Uterus (tissue), 4 donors: ENCODE data around the gene SDK2. TPM values are rescaled to one million over a fixed set of nuclear protein-coding genes. Genes with fewer than 3 reads are reported as not detected.
A peak's percentile ranks its signal among the peaks of the same experiment; 100 is the strongest.

Experiments
- DNase-seq, 2 donors: peaks; one replicate each; pipeline ENCODE4 v3.0.0-alpha.2; 2019 to 2020
- H3K27ac ChIP-seq, 2 donors: fragments of 200-600 bp; sonication (generic); 1 replicate in 1 of 2; 2 replicates in 1 of 2; pipeline ENCODE4 v1.5.1; 2016 to 2018
- H3K27me3 ChIP-seq, 2 donors: fragments of 200-600 bp; sonication (generic); one replicate each; pipeline ENCODE4 v1.5.1; 2018 to 2019; ENCODE audit warnings: control low read depth in 1 of 2
- H3K36me3 ChIP-seq, 2 donors: fragments of 200-600 bp; sonication (generic); one replicate each; pipeline ENCODE4 v1.5.1; 2019; ENCODE audit warnings: control low read depth in 1 of 2
- H3K4me1 ChIP-seq, 2 donors: fragments of 200-600 bp; sonication (generic); one replicate each; pipeline ENCODE4 v1.5.1; 2018 to 2019; ENCODE audit warnings: control low read depth in 1 of 2
- H3K4me3 ChIP-seq, 2 donors: fragments of 200-600 bp; sonication (generic); 1 replicate in 1 of 2; 2 replicates in 1 of 2; pipeline ENCODE4 v1.5.1; 2018 to 2019; ENCODE audit warnings: mild to moderate bottlenecking in 1 of 2
- H3K9me3 ChIP-seq, 2 donors: fragments of 200-600 bp; sonication (generic); one replicate each; pipeline ENCODE4 v1.5.1; 2019; ENCODE audit warnings: control low read depth in 1 of 2
- CTCF ChIP-seq, 4 experiments: fragments of 200-600 bp in 2 of 4; fragments of 450-650 bp in 2 of 4; sonication (generic) in 2 of 4; IDR thresholded peaks; one replicate each; pipeline ENCODE4 v1.5.1; 2016 to 2019; ENCODE audit warnings: antibody characterized with exemption in 4 of 4, mild to moderate bottlenecking in 2 of 4, moderate library complexity in 1 of 4
- POLR2A ChIP-seq, 2 donors: fragments of 450-650 bp; IDR thresholded peaks; one replicate each; pipeline ENCODE4 v1.6.1; 2016; ENCODE audit warnings: antibody characterized with exemption in 2 of 2, mild to moderate bottlenecking in 1 of 2, moderate library complexity in 1 of 2
- intact Hi-C: fragments of 100-400 bp; cut with DNase I; formaldehyde crosslinking; loops from one replicate; pipeline ENCODE4 v1.15.1; 2023; ENCODE audit warnings: low total_unique reads
- total RNA-seq, 4 donors: library from RNA; depleted of rRNA in 3 of 4; stranded (reverse); fragments of >200 nt in 3 of 4; gene quantifications; one replicate each; pipeline versions ENCODE4 v1.1.0 to v1.2.4, GENCODE V29; 2014 to 2023
- donor health status: DM: yes; HTN: yes; CAD: no.

SDK2 gene
- total RNA-seq, 4 donors from 2014 or later = 1.1 to 5.0 TPM; not detected in 2

DNA sequence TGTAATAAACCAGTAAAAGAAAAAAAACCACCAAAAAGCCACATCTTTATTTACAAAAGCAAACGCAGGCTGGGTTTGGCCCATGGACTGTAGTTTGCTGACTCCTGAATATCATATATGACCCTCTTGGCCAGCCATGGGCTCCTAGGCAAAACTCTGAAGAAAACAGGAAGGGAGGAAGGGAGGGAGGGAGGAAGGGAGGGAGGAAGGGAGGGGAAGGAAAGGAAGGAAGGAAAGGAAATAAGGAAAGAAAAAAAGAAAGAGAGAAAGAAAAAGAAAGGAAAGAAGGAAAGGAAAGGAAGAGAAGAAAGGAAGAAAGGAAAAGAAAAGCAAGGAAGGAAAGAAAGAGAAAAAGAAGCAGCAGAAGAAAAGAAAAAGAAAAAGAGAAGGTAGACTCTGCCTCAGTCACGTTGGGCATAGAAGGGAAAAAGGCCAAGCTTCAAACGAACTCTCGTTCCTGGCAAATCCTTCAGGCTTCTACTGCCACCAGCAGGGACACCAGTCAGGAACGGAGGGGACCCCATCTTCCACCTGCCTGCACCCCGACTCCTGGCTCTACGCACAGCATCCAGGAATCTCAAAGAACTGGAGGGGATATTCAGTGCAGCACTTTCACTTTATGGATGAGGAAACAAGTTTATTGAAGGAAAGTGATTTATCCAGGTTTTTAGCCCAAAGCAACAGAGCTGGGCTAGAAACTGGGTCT, 354.5 kb downstream of the SDK2 start:
- Histone ChIP-seq H3K36me3 (no peaks in the 10 kb centered on the region), H3K27me3 (no peaks in the 10 kb centered on the region), H3K4me1 (peaks cover 39 to 82% of the 10 kb centered on the region in 2 donors), H3K4me3 (no peak overlapping the region), H3K9me3 (no peaks in the 10 kb centered on the region), H3K27ac (peak overlapping the region; percentile 87)
- intact Hi-C loops = no loop called here
- TF ChIP-seq CTCF (IDR thresholded peaks at IDR 0.05) = no peak
- no peak for TF ChIP-seq POLR2A (IDR thresholded peaks at IDR 0.05)
- DNase-seq = no peak

DNA sequence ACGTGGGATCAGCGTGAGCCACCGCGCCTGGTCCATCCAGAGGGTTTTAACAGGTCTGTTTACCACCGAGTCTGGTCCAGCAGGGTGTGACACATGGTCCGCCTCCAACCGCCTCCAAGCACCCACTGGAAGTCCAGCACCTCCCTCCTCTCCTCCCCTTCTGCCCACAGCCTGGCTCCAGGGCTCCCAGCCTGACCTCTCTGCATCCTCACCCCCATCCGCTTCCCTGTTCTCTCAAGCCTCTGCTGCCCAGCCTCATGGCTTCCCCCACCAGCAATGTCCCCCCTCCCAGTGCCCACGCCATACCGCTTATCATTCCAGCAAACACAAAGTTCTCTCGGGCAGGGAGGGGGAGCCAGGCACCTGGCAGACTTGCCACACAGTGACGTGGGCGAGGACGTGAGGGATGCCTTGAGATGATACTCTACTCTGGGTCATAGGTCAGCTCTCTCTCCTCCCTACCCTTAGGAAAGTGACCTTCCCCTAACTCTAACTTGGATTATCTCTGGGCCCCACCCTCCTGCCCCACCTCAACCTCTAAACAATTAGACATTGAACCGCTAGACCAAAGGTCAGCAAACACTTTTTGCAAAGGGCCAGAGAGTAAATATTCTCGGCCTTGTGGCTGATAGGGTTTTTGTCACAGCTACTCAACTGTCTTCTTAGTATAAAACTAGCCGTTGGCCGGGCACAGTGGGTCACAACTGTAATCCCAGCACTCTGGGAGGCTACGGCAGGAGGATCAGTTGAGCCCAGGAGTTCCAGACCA, 355.5 kb downstream of the SDK2 start:
- DNase-seq = peak in 1 of 2 donors; percentile 72
- intact Hi-C loops = no loop called here
- Histone ChIP-seq H3K9me3 (no peaks in the 10 kb centered on the region), H3K27ac (peak overlapping the region; percentile 87), H3K27me3 (no peaks in the 10 kb centered on the region), H3K4me3 (no peak overlapping the region), H3K4me1 (peaks cover 42 to 76% of the 10 kb centered on the region in 2 donors), H3K36me3 (no peaks in the 10 kb centered on the region)
- TF ChIP-seq POLR2A (IDR thresholded peaks at IDR 0.05) (no peak), CTCF (IDR thresholded peaks at IDR 0.05) (no peak)

DNA sequence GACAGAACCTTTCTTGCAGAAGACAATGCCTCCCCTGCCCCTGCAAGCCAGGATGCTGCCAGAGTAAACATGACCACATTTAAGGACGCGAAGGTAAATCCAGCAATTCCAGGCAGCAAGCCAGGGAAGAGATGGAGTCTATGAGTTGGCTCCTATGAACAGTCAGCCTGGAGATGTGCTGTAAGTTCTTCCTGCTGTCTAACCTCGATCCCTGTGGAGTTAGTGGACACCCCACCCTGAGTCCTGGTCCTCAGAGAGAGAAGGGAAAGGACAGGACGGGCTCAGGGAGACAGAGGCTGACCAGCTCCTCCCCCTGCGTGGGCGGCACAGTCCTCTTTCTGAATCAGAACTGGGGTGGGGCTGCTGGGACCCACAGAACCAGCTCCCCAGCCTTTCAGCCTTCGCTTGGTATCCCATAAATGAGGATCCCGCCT, 357.4 kb downstream of the SDK2 start:
- H3K4me1 ChIP-seq = peaks cover 31 to 70% of the 10 kb centered on the region in 2 donors
- no peak for TF ChIP-seq CTCF (IDR thresholded peaks at IDR 0.05)
- TF ChIP-seq POLR2A (IDR thresholded peaks at IDR 0.05) = no peak
- no peaks in the 10 kb centered on the region for H3K27me3 ChIP-seq
- no peaks in the 10 kb centered on the region for H3K9me3 ChIP-seq
- intact Hi-C loops = no loop called here
- no peaks in the 10 kb centered on the region for H3K36me3 ChIP-seq
- H3K27ac ChIP-seq = peak overlapping the region; percentile 87
- no peak overlapping the region for H3K4me3 ChIP-seq
- peak in 1 of 2 donors; percentile 68 for DNase-seq

DNA sequence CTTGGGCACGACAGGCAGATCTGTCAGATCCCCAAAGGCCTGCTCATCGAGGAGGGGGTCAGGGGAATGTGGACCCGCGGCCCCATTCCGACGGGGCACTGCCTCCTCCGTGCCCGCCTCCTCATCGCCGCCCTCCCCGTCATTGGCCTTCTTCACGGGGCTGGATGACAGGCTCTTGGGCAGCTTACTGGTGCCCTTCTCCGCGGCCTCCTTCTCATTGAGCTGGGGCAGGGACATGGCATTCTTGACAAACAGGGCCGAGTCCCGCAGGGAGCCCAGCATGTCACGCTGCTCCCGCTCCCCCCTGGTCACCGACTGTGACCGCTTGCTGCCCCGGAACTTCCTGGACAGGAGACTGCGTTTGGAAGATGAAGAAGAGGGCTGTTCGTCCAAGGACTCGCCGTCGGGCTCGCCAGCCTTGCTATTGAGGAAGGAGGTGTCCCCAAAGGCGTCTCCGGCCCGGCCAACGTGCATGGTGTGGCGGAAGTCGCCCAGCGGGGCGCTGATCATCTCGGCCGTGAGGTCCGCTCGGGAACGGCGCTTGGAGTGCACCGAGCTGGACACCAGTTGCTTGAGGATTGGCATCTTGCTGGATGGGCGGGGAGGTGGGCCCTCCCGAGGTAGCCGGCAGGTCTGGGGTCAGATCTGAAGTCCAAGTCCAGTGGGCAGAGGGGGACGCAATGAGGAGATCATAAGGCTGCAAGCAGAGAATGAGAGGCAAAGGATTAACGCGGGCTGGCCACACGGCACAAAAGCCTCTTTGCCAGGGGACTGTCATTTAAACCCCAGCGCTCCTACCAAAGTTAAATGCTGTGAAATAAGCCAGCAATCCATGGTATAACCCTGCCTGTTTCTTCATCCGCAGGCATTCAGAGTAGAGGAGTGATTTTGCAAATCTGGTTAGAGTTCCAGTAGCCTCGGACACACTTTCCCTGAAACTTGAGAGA, 358.1 kb downstream of the SDK2 start:
- Histone ChIP-seq H3K36me3 (no peaks in the 10 kb centered on the region), H3K9me3 (no peaks in the 10 kb centered on the region), H3K4me1 (peaks cover 31 to 65% of the 10 kb centered on the region in 2 donors), H3K4me3 (no peak overlapping the region), H3K27ac (peak overlapping the region; percentile 87), H3K27me3 (no peaks in the 10 kb centered on the region)
- intact Hi-C loops = no loop called here
- no peak for DNase-seq
- TF ChIP-seq POLR2A (IDR thresholded peaks at IDR 0.05) (no peak), CTCF (IDR thresholded peaks at IDR 0.05) (no peak)
